B cell (primary cell): ENCODE data around the gene RGS6.

ENCODE experiments used
- CTCF ChIP-seq: fragments of 200-600 bp; IDR thresholded peaks from one replicate; pipeline ENCODE4 v1.8.0; 2022; ENCODE audit warnings: antibody characterized with exemption, mild to moderate bottlenecking
- EZH2 ChIP-seq: IDR thresholded peaks from 2 replicates; pipeline ENCODE4 v1.6.1; 2012; ENCODE audit warnings: borderline replicate concordance, low read depth, mild to moderate bottlenecking, moderate library complexity, low read length; ENCODE audit not compliant: insufficient read depth, poor library complexity, severe bottlenecking

- TF ChIP-seq CTCF (no peak), EZH2 (no peak)
These were observed 382.7 kb downstream of the RGS6 start for GRCh38 chr14:72314808-72315435.
